ENCODE results near the gene RTEL1. TPM values are rescaled to one million over a fixed set of nuclear protein-coding genes. Genes with fewer than 3 reads are reported as not detected.

The RTEL1 gene
- total and polyA plus RNA-seq, 2 donors (not counting 1 experiment from before 2014, with no cell fraction given): 15.1 to 32.6 TPM

DNA sequence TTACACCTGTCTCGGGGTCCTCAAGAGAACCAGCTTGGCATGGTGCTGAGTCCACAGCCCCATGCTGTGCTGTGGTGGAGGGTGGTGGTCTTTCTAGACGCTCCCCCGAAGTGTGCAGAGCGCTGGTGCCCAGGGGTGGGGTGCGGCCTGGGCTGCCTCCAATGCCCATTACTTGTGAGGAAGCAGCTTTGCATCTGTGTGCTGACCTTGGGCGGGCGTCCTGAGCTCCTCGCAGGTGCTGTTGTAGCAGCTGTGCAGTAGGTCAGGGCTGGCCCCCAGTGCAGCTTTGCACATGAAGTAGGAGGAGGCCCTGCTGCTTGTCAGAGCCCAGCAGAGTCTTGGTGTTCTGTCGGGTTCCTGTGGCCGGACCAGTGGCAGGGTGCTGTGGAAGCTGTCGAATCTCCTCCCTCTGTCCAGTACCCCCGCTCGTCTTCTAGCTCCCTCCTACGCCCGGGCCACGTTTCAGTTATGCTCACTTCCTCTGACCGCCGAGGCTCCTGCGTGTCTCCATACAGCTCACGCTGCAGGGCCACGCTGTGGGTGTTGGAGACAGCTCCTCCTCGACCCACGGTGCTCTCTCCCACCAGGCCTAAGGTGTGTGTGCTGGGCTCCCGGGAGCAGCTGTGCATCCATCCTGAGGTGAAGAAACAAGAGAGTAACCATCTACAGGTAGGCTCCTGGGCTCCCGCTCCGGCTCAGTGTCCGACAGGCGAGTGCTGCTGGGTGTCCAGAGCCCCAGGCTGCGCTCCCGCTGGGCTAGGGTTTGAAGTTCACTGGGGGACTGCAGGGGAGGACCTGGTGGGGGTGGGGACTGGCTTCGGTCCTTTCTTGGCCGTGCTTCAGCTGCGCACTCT, 4.1 kb downstream of the RTEL1 start:
- Histone ChIP-seq H2AFZ (ENCODE audit: insufficient read depth, low read depth, low read length, poor library complexity, severe bottlenecking) (no peak overlapping the region), H4K20me1 (ENCODE audit: control insufficient read depth, insufficient read depth, low read length, poor library complexity, severe bottlenecking) (no peaks in the 10 kb centered on the region), H3K79me2 (ENCODE audit: control insufficient read depth, insufficient read depth, low read length) (peaks cover 18% of the 10 kb centered on the region), H3K9ac (ENCODE audit: low read length) (no peak overlapping the region), H3K4me1 (ENCODE audit: control insufficient read depth in 2 of 2, insufficient read depth in 2 of 2, low read length in 2 of 2) (peaks cover 12 to 18% of the 10 kb centered on the region in 2 donors), H3K27me3 (replicated peaks in 1 of 4; ENCODE audit: control extremely low read depth in 1 of 4, control insufficient read depth in 3 of 4, insufficient read depth in 4 of 4, low read length in 3 of 4) (no peaks in the 10 kb centered on the region), H3K36me3 (replicated peaks in 1 of 2; ENCODE audit: control extremely low read depth in 1 of 2, control insufficient read depth in 1 of 2, extremely low read depth in 1 of 2, insufficient read depth in 2 of 2, low read length in 1 of 2) (peaks cover 0 to 23% of the 10 kb centered on the region in 2 experiments), H3K9me3 (ENCODE audit: control extremely low read depth in 1 of 3, control insufficient read depth in 2 of 3, insufficient read depth in 1 of 3, low read length in 2 of 3) (no peaks in the 10 kb centered on the region), H3K4me2 (replicated peaks; ENCODE audit: low read depth, low read length, poor library complexity, severe bottlenecking) (no peak overlapping the region), H3K27ac (ENCODE audit: low read length in 2 of 2) (no peak overlapping the region), H3K4me3 (ENCODE audit: control extremely low read depth in 1 of 5, extremely low read depth in 1 of 5, insufficient read depth in 1 of 5, low read depth in 2 of 5, low read length in 4 of 5) (no peak overlapping the region)
- no peak for TF ChIP-seq EZH2 (IDR thresholded peaks at IDR 0.05; ENCODE audit: borderline replicate concordance, insufficient read depth, low read depth, low read length, poor library complexity, severe bottlenecking)
- TF ChIP-seq, protein P1, sequence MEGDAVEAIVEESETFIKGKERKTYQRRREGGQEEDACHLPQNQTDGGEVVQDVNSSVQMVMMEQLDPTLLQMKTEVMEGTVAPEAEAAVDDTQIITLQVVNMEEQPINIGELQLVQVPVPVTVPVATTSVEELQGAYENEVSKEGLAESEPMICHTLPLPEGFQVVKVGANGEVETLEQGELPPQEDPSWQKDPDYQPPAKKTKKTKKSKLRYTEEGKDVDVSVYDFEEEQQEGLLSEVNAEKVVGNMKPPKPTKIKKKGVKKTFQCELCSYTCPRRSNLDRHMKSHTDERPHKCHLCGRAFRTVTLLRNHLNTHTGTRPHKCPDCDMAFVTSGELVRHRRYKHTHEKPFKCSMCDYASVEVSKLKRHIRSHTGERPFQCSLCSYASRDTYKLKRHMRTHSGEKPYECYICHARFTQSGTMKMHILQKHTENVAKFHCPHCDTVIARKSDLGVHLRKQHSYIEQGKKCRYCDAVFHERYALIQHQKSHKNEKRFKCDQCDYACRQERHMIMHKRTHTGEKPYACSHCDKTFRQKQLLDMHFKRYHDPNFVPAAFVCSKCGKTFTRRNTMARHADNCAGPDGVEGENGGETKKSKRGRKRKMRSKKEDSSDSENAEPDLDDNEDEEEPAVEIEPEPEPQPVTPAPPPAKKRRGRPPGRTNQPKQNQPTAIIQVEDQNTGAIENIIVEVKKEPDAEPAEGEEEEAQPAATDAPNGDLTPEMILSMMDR (IDR thresholded peaks at IDR 0.05): no peak
- Mint-ChIP-seq H3K9me3 (ENCODE audit: insufficient read depth) (no peaks in the 10 kb centered on the region), H3K4me3 (no peak overlapping the region), H3K27me3 (no peaks in the 10 kb centered on the region), H3K27ac (no peak overlapping the region), H3K4me1 (peaks cover 16% of the 10 kb centered on the region)
- CTCF ChIA-PET: interaction anchor here (1.2 kb wide), 1 partner anchor 13 kb away, joined by 4 read pairs; no protein-coding TSS in a partner anchor
- no peak for DNase-seq
- POLR2A ChIA-PET: interaction anchor here (1.4 kb wide), 1 partner anchor 20 kb away, joined by 3 read pairs; no protein-coding TSS in a partner anchor
- intact Hi-C loops (cut with micrococcal nuclease): no loop called here
- WGBS (ENCODE audit: insufficient coverage): 97% methylated on average over 26 of the region's 33 CpGs
- ATAC-seq (ENCODE audit: low read depth): no peak

DNA sequence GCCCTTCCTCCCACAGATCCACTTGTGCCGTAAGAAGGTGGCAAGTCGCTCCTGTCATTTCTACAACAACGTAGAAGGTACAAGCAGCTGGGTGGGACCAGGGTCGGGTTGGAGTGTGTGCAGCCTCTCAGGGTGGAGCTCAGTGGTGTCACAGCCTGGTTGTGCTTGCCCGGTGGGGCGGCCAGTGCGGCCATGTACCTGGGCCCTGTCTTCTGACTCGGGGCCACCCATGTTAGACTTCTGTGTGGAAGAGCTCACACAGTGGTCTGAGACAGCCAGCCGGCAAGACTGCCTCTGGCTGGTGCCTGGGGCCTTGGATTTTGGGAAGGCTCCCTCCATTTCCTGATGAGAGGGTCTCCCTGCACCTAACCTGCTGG, 4.7 kb downstream of the RTEL1 start:
- H3K27ac ChIP-seq (ENCODE audit: low read length in 2 of 2): no peak overlapping the region
- no peaks in the 10 kb centered on the region for H3K9me3 ChIP-seq (ENCODE audit: control extremely low read depth in 1 of 3, control insufficient read depth in 2 of 3, insufficient read depth in 1 of 3, low read length in 2 of 3)
- no peaks in the 10 kb centered on the region for H4K20me1 ChIP-seq (ENCODE audit: control insufficient read depth, insufficient read depth, low read length, poor library complexity, severe bottlenecking)
- no peak overlapping the region for H3K9ac ChIP-seq (ENCODE audit: low read length)
- Mint-ChIP-seq H3K9me3 (ENCODE audit: insufficient read depth) (no peaks in the 10 kb centered on the region), H3K4me1 (peaks cover 13% of the 10 kb centered on the region), H3K27me3 (no peaks in the 10 kb centered on the region), H3K4me3 (no peak overlapping the region), H3K27ac (no peak overlapping the region)
- intact Hi-C loops (cut with micrococcal nuclease): no loop called here
- H3K4me2 ChIP-seq (replicated peaks; ENCODE audit: low read depth, low read length, poor library complexity, severe bottlenecking): no peak overlapping the region
- H3K79me2 ChIP-seq (ENCODE audit: control insufficient read depth, insufficient read depth, low read length): peaks cover 18% of the 10 kb centered on the region
- peaks cover 0 to 29% of the 10 kb centered on the region in 2 experiments for H3K36me3 ChIP-seq (replicated peaks in 1 of 2; ENCODE audit: control extremely low read depth in 1 of 2, control insufficient read depth in 1 of 2, extremely low read depth in 1 of 2, insufficient read depth in 2 of 2, low read length in 1 of 2)
- peaks cover 7 to 12% of the 10 kb centered on the region in 2 donors for H3K4me1 ChIP-seq (ENCODE audit: control insufficient read depth in 2 of 2, insufficient read depth in 2 of 2, low read length in 2 of 2)
- ChIA-PET CTCF (interaction anchor here (1.2 kb wide), 1 partner anchor 14 kb away, joined by 4 read pairs; no protein-coding TSS in a partner anchor), POLR2A (no interaction called here)
- DNase-seq: no peak
- H3K4me3 ChIP-seq (ENCODE audit: control extremely low read depth in 1 of 5, extremely low read depth in 1 of 5, insufficient read depth in 1 of 5, low read depth in 2 of 5, low read length in 4 of 5): no peak overlapping the region
- no peak overlapping the region for H2AFZ ChIP-seq (ENCODE audit: insufficient read depth, low read depth, low read length, poor library complexity, severe bottlenecking)
- TF ChIP-seq, protein P1 (IDR thresholded peaks at IDR 0.05): no peak
- TF ChIP-seq EZH2 (IDR thresholded peaks at IDR 0.05; ENCODE audit: borderline replicate concordance, insufficient read depth, low read depth, low read length, poor library complexity, severe bottlenecking): no peak
- WGBS (ENCODE audit: insufficient coverage): 98% methylated on average over 9 of the region's 9 CpGs
- ATAC-seq (ENCODE audit: low read depth): no peak
- H3K27me3 ChIP-seq (replicated peaks in 1 of 4; ENCODE audit: control extremely low read depth in 1 of 4, control insufficient read depth in 3 of 4, insufficient read depth in 4 of 4, low read length in 3 of 4): no peaks in the 10 kb centered on the region
